ENCODE measurements around the gene ERLEC1.
"Not testable (repeated sequence)": the region's sequence is repeated elsewhere in the genome, so short reads cannot be mapped to it uniquely, and the experiment has no call there.

Gene ERLEC1

GRCh38 chr2:53751728-53752127 lies 35.1 kb upstream of the ERLEC1 start:
- no peak for TF ChIP-seq CTCF (IDR thresholded peaks at IDR 0.05; ENCODE audit: insufficient read depth, low read depth, low read length, missing control alignments)
- peak; percentile 79 for DNase-seq (ENCODE audit: low read depth)
- H3K4me3 ChIP-seq (ENCODE audit: low read length): no peak overlapping the region

DNA sequence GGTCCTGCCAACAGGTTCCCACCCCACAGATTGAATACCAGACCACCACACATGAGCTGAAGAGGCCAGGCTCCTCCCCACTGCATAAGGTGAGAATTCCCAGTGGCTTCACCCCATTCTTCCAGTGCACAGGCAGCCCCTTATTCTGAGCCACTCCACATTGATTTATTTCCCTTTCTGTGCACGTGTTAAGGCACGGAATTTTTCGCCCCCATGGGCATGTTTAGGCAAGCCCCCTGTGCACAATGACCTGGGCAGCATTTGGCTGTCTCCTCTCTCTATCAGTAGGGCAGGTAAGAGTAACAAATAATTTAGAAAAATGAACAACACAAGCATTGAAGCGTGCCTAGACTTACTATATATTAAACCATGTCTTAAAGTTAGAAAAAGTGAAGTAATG lies 34.5 kb upstream of the ERLEC1 start:
- TF ChIP-seq CTCF (IDR thresholded peaks at IDR 0.05; ENCODE audit: insufficient read depth, low read depth, low read length, missing control alignments): no peak
- H3K4me3 ChIP-seq (ENCODE audit: low read length): no peak overlapping the region
- DNase-seq (ENCODE audit: low read depth): peak; percentile 54

GRCh38 chr2:53753041-53753440 lies 33.8 kb upstream of the ERLEC1 start:
- no peak for DNase-seq (ENCODE audit: low read depth)
- H3K4me3 ChIP-seq (ENCODE audit: low read length): no peak overlapping the region
- no peak for TF ChIP-seq CTCF (IDR thresholded peaks at IDR 0.05; ENCODE audit: insufficient read depth, low read depth, low read length, missing control alignments)

- peak; percentile 76 for DNase-seq (ENCODE audit: low read depth)
- no peak overlapping the region for H3K4me3 ChIP-seq (ENCODE audit: low read length)
- TF ChIP-seq CTCF (IDR thresholded peaks at IDR 0.05; ENCODE audit: insufficient read depth, low read depth, low read length, missing control alignments): no peak
Measured at GRCh38 chr2:53755121-53755520, 31.7 kb upstream of the ERLEC1 start.

GRCh38 chr2:53756644-53757043 lies 30.2 kb upstream of the ERLEC1 start:
- no peak for TF ChIP-seq CTCF (IDR thresholded peaks at IDR 0.05; ENCODE audit: insufficient read depth, low read depth, low read length, missing control alignments)
- no peak overlapping the region for H3K4me3 ChIP-seq (ENCODE audit: low read length)
- no peak for DNase-seq (ENCODE audit: low read depth)

DNA sequence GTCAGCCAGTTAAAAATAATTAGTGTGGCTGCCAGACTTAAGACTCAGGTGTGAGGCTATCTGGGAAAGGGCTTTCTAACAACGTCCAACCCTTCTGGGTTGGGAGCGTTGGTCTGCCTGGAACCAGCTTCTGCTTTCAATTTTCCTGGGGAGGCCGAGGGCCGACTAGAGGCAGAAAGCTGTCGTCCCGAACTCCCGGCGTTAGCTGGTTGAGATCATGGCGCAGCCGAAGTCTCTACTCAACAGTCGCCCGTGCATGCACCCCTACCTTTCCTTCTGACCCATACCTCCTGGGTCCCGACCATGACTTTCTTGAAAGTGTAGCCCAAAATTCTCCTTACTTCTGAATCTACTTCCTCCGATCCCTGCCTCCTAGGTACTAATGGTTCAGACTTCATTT lies 29.6 kb upstream of the ERLEC1 start:
- DNase-seq (ENCODE audit: low read depth): not testable (repeated sequence)

DNA sequence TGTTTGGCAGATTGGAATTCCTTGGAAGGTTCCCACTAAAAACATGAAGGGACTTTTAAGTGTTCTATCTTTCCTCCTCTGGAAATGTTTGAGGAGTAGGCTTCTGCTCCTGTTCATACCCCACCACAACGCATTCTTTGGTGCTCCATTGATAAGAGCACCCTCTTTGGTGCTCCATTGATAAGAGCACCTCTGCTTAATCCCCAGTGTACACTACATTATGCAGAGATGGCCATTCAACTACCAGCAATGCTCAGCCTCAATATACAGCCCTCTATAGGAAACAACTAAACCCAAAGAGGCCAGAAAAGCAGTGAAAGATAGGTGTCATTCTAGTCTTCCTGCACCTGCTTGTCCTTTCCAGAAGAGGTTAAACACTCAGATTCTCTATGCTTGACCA lies 21.1 kb upstream of the ERLEC1 start:
- H3K4me3 ChIP-seq (ENCODE audit: low read length): no peak overlapping the region
- no peak for TF ChIP-seq CTCF (IDR thresholded peaks at IDR 0.05; ENCODE audit: insufficient read depth, low read depth, low read length, missing control alignments)
- DNase-seq (ENCODE audit: low read depth): no peak

More for the DNA sequence above, 29.6 kb upstream of the ERLEC1 start:
- H3K4me3 ChIP-seq (ENCODE audit: low read length): not testable (repeated sequence)
